GM15510 (cell line): ENCODE measurements around the gene THBS2.

Source experiments
- POLR2A ChIP-seq: IDR thresholded peaks from 3 replicates; pipeline ENCODE4 v1.6.1; 2011; ENCODE audit warnings: borderline replicate concordance; ENCODE audit not compliant: insufficient read length; ENCODE audit errors: extremely low read depth

Gene THBS2

DNA sequence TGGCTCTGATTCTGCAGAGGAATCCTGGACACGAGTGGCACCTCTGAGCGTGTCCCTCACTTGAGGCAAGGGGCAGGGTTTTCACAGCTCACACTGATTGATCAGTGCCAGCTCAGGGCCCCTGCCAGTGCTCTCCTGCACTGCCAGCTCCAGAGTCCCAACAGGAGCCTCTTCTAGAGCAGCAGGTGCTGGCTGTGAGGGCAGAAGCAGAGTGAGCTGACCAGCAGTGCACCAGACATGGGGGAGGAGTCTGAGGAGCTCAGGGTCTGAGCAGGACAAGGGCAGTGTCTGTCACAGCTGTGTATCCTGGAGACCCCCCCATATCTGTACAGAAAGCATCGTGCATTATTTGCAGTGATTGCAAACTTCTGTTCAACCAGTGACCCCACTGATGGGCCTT is 31.5 kb upstream of the THBS2 start:
- no peak for TF ChIP-seq POLR2A

DNA sequence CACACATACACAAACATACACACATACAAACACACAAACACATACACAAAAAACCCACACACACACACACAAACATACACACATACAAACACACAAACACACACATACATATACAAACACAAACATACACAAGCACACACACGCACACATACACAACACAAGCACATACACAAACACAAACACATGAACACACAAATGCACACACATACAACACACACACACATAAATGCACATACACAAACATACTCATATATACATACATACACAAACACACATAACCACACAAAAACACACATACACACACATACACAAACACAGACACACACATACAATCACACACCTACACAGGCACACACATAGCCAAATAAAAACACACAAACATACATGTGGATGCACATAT is 30.3 kb upstream of the THBS2 start:
- no peak for TF ChIP-seq POLR2A

DNA sequence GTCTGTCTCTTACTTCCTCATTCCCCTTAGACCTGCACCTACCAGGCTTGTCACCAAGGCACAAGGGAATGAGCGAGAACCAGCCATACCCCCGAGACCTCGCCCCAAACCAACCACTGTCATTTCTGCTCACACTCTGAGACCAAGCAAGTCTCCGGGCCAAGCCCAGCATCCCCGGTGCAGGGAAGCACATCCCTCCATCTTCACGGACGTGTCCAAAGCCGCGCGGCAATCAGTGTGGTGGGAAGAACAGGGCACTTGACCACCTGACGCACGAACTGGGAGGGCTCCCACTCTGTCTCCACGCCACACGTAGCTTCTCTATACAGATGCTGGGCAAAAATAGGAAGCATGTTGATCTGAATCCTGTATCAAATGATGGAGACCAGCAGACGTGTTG is 28.4 kb upstream of the THBS2 start:
- TF ChIP-seq POLR2A: no peak

DNA sequence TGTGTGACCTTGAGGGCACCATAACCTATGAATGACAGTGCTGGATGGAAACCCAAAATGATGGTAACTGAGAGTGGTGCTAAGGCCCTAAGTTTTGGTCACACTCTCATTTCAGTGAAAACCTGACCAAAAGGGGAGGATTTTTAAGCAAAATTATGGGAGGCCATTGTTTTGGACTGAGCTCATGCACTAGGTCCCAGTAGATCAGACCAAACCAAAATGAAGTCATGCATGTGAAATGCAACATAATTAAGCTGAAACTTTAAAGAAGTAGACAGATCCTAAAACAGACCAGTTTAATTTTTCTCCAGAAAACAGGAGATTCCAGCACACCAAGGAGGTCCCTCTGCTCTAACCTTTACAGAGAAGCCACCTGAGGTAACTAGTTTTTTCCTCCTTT is 24.0 kb upstream of the THBS2 start:
- TF ChIP-seq POLR2A: no peak

DNA sequence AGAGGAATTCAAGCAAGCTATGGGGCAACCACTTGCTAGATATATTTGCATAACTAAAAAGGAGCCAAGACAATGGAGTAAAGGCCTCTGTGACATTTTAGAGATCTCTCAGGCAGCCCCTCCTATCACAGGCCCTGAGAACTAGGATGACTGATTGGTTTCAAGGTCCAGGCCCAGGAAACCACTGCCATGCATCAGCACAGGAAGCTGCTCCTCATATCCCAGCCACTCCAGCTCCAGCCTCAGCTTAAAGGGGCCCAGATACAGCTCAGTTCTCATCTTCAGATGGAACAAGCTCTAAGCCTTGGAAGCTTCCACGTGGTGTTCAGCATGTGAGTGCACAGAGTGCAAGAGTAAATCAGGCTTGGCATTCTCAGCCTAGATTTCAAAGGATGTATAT is 21.1 kb upstream of the THBS2 start:
- no peak for TF ChIP-seq POLR2A

GRCh38 chr6:169273511-169273910 is 19.9 kb upstream of the THBS2 start:
- no peak for TF ChIP-seq POLR2A

- TF ChIP-seq POLR2A: no peak
Measured at GRCh38 chr6:169271877-169272216, 18.2 kb upstream of the THBS2 start.

- no peak for TF ChIP-seq POLR2A
Measured at GRCh38 chr6:169271158-169271876, 17.7 kb upstream of the THBS2 start.

DNA sequence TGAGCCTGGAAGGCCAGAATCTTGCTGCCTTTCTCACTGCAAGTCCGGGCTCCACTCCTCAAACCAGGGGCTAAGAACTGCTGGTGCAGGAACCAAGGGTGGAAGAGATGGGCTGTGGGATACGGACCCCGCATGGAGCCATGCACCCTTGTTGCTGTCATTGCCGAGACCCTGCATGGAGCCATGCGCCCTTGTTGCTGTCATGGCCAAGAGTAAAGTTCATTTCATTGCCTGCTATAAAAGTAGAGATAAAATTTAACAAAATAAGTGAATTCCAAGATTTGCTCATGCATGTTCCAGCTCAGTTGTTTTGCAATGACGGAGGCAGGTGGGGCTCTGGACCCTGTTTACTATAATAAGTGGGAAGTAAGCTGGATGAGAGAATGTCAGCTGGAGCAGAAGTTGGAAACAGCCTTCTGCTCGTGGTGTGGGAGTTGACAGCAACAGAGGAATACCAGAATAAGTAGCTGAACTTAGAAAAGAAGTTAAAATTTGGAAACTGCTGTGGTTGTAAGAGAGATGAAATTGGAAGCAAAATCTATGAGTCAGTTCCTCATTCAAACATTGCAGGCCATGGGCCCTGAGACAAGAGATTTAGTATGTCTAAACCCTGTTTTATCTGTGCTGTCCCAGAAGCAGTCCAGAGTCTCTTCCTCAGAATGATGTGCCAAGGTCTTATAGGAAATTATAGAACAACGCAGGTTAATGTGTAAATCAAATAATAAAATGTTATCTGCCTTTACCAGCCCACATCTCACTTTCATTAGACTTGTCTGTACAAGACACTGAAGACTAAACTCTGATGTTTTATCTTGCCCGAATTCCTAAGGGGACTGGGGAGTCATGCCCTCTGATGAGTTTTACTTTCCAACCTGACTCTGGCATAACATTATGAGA is 15.8 kb upstream of the THBS2 start:
- no peak for TF ChIP-seq POLR2A

DNA sequence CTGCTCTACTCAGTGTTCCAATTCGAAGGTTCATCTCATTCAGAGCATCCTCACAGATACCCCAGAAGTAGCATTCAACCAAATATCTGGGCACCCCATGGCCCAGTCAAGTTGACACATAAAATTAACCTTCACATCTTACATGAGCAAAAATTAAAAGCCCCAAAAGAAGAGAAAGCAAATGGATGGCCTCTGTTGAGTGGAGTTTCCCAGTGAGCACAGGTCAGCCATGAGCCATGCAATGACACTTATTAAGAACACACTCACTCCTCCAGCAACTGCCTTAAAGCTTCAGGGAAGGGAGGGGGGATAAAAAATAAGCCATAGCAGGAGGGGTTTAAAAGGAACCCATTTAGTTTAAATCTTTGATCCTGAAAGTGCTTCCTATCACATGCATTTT is 14.6 kb upstream of the THBS2 start:
- no peak for TF ChIP-seq POLR2A

DNA sequence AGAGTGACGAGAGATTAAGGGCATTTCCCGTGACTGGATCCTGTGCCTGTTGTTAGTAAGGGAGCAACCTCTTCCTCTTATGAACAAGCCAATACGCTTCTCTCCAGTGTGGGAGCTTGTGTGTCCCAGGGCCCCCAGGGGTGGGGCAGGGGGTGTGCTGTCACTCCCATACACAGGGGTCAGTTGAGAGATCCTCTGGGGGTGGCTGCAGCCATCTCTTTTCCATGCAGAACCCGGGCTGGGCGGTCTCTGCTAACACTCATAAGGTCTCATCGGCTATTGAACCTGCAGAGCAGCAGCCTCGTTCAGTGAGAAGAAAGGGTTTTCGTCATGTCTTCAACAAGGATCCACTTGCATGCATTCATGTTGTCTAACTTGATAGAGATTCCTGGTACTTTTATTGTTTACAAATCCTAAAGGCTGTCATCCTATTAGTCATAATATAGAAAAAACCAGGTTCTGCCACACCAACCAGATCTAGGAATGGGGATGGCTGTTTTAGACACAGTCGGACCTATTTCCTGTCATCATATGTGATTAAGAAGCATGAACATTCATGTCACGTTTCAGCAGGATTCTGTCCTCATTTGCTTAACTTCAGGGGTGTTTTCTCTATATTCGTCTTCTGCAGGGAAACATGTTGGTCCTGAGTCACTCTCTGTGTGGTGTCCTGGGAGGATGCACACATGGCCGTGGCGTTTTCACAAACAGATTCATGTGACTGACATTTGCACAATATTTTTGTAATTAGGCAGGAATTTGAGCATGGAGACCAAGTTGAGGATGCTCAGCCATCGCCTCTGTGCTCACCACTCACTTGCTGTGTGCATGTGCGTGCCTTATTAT is 13.3 kb upstream of the THBS2 start:
- no peak for TF ChIP-seq POLR2A

- TF ChIP-seq POLR2A: no peak
Measured at GRCh38 chr6:169266261-169266660, 12.6 kb upstream of the THBS2 start.

- no peak for TF ChIP-seq POLR2A
Measured at GRCh38 chr6:169265486-169266131, 12.0 kb upstream of the THBS2 start.

- no peak for TF ChIP-seq POLR2A
Measured at GRCh38 chr6:169263836-169264608, 10.4 kb upstream of the THBS2 start.
